HepG2 (cell line): Measurements from ENCODE around the gene ABCA13. TPM values are rescaled to one million over a fixed set of nuclear protein-coding genes. Genes with fewer than 3 reads are reported as not detected.

Experiments
- ATAC-seq: fragments of 200-7000 bp; cut with Tn5 transposase; 3 replicates; pipeline ENCODE4 v1.9.1; 2020; ENCODE audit warnings: mild to moderate bottlenecking, moderate library complexity
- BruUV-seq: library from RNA; stranded (reverse); fragments of 400-500 nt; replicated peaks from 2 replicates; lab custom pipeline; 2021; lab: Mats Ljungman, UMichigan
- CTCF ChIA-PET: fragments of 300-600 bp; formaldehyde crosslinking; extraction: SDS; loops from one replicate; lab custom pipeline; 2021; ENCODE audit warnings: low total read pairs, inconsistent platforms, low intra/inter-chr PET ratio; lab: Yijun Ruan, JAX
- POLR2A ChIA-PET: fragments of 350-600 bp; sonication (Branson Sonifier 250); formaldehyde crosslinking; loops from one replicate; lab custom pipeline; 2020; ENCODE audit warnings: antibody characterized with exemption, inconsistent platforms; lab: Yijun Ruan, JAX
- DNase-seq: peaks from one replicate; pipeline ENCODE4 v3.0.0-alpha.2; 2015; ENCODE audit warnings: low spot score
- FAIRE-seq: peaks from 3 replicates; lab custom pipeline; 2011; peaks lifted over from hg19 to GRCh38; lab: Jason Lieb, UNC
- H2AFZ ChIP-seq: one replicate; pipeline ENCODE4 v1.6.1; 2011; ENCODE audit warnings: low read length, inconsistent platforms
- H3K27ac ChIP-seq: fragments of 300-600 bp; 3 replicates; pipeline ENCODE4 v1.8.0; 2011; ENCODE audit warnings: mixed run types, mild to moderate bottlenecking, mixed read lengths, low read length, inconsistent platforms; ENCODE audit not compliant: insufficient read depth; ENCODE audit errors: extremely low read length
- H3K27me3 ChIP-seq, 2 experiments: fragments of 200-600 bp in 1 of 2; 2 replicates in 1 of 2; 3 replicates in 1 of 2; pipeline versions ENCODE4 v1.6.0 to v1.8.0; 2011; ENCODE audit warnings: low read length in 2 of 2, mild to moderate bottlenecking in 2 of 2, moderate library complexity in 2 of 2, inconsistent platforms in 1 of 2; ENCODE audit not compliant: insufficient read depth in 2 of 2, control insufficient read depth in 1 of 2
- H3K36me3 ChIP-seq, 2 experiments: fragments of 200-600 bp in 1 of 2; replicated peaks in 1 of 2; 2 replicates in 1 of 2; 3 replicates in 1 of 2; pipeline versions ENCODE4 v1.5.1 to v1.8.0; 2011; ENCODE audit warnings: low read length in 2 of 2, inconsistent platforms in 1 of 2; ENCODE audit not compliant: insufficient read depth in 2 of 2, control insufficient read depth in 1 of 2
- H3K4me1 ChIP-seq: 2 replicates; pipeline ENCODE4 v1.5.1; 2012; ENCODE audit warnings: low read length, inconsistent platforms; ENCODE audit not compliant: insufficient read depth
- H3K4me2 ChIP-seq: 2 replicates; pipeline ENCODE4 v1.6.0; 2011; ENCODE audit warnings: low read depth, low read length, inconsistent platforms
- H3K4me3 ChIP-seq, 3 experiments: fragments of 200-600 bp in 1 of 3; sonication (generic), shearing (Covaris generic) in 1 of 3; replicated peaks in 1 of 3; 2 replicates each; pipeline ENCODE4 v1.5.1; 2011 to 2016; ENCODE audit warnings: low read length in 3 of 3, inconsistent platforms in 2 of 3, low read depth in 2 of 3, mild to moderate bottlenecking in 2 of 3, control low read depth in 1 of 3, mixed read lengths in 1 of 3; ENCODE audit not compliant: insufficient read depth in 1 of 3
- H3K79me2 ChIP-seq: one replicate; pipeline ENCODE4 v1.6.1; 2011; ENCODE audit warnings: low read length, inconsistent platforms; ENCODE audit not compliant: insufficient read depth
- H3K9ac ChIP-seq: 2 replicates; pipeline ENCODE4 v1.6.0; 2011; ENCODE audit warnings: mild to moderate bottlenecking, low read depth, low read length, inconsistent platforms; ENCODE audit not compliant: insufficient read depth
- H3K9me3 ChIP-seq: 2 replicates; pipeline ENCODE4 v1.5.1; 2012; ENCODE audit warnings: mild to moderate bottlenecking, low read length
- H4K20me1 ChIP-seq: 2 replicates; pipeline ENCODE4 v1.6.0; 2011; ENCODE audit warnings: inconsistent platforms, mild to moderate bottlenecking, low read length, moderate library complexity; ENCODE audit not compliant: insufficient read depth
- CBX5 ChIP-seq: sonication (generic); formaldehyde crosslinking; IDR thresholded peaks from 2 replicates; pipeline ENCODE4 v1.4.0; 2020; ENCODE audit warnings: missing genetic modification reagents, borderline replicate concordance
- KLF15 ChIP-seq: sonication (generic); formaldehyde crosslinking; IDR thresholded peaks from 2 replicates; pipeline ENCODE4 v1.8.1; 2023; ENCODE audit warnings: borderline replicate concordance, mild to moderate bottlenecking, inconsistent platforms, missing genetic modification reagents, mixed read lengths
- MAFF ChIP-seq: IDR thresholded peaks from 2 replicates; pipeline ENCODE4 v1.6.1; 2011; ENCODE audit warnings: low read depth, low read length, improper control_type of control experiment
- MAFK ChIP-seq, 2 experiments: IDR thresholded peaks in 1 of 2; conservative IDR thresholded peaks in 1 of 2; 2 replicates each; pipeline ENCODE4 v1.6.1; 2011; ENCODE audit warnings: improper control_type of control experiment in 2 of 2, low read length in 2 of 2
- NAIF1 ChIP-seq: sonication (generic); formaldehyde crosslinking; IDR thresholded peaks from 2 replicates; pipeline ENCODE4 v1.5.0; 2020; ENCODE audit warnings: mild to moderate bottlenecking, missing genetic modification reagents, borderline replicate concordance
- NFYC ChIP-seq: IDR thresholded peaks from 2 replicates; pipeline ENCODE4 v1.6.1; 2016; ENCODE audit warnings: missing genetic modification reagents, missing compliant biosample characterization
- PRDM10 ChIP-seq: sonication (generic); formaldehyde crosslinking; IDR thresholded peaks from 2 replicates; pipeline ENCODE4 v1.4.0; 2020; ENCODE audit warnings: low read depth, missing genetic modification reagents
- XRCC5 ChIP-seq: fragments of 200-400 bp; formaldehyde crosslinking; optimal IDR thresholded peaks from 2 replicates; pipeline ENCODE3; 2017; ENCODE audit warnings: mild to moderate bottlenecking, low read length
- ZFX ChIP-seq: sonication (generic); formaldehyde crosslinking; IDR thresholded peaks from 2 replicates; pipeline ENCODE4 v1.4.0; 2020; ENCODE audit warnings: mild to moderate bottlenecking, low read depth, missing genetic modification reagents, moderate library complexity
- ZNF205 ChIP-seq: IDR thresholded peaks from 2 replicates; pipeline ENCODE4 v1.6.1; 2018; ENCODE audit warnings: missing biosample characterization, missing genetic modification reagents
- ZNF264 ChIP-seq: sonication (generic); formaldehyde crosslinking; IDR thresholded peaks from 2 replicates; pipeline ENCODE4 v1.4.0; 2020; ENCODE audit warnings: missing genetic modification reagents
- ZNF282 ChIP-seq: fragments of 450-650 bp; IDR thresholded peaks from 2 replicates; pipeline ENCODE4 v1.6.1; 2018; ENCODE audit not compliant: partially characterized antibody
- ZNF772 ChIP-seq: sonication (generic); formaldehyde crosslinking; IDR thresholded peaks from 2 replicates; pipeline ENCODE4 v1.5.0; 2020; ENCODE audit warnings: mild to moderate bottlenecking, missing genetic modification reagents
- WGBS: methylation state at CpG from one replicate; pipeline ENCODE4 v1.1.6; 2017; ENCODE audit warnings: low lambda C conversion rate; 5-methylcytosine and 5-hydroxymethylcytosine counted together
- in situ Hi-C: cut with HindIII; loops from 2 replicates; pipeline ENCODE4 v1.10.0; 2017; ENCODE audit warnings: low pct_unique_long_range_greater_than_20kb; ENCODE audit not compliant: extremely low pct_ligation_motif_present
- intact Hi-C: fragments of 100-400 bp; cut with micrococcal nuclease; formaldehyde crosslinking; loops from one replicate; pipeline ENCODE4 v1.10.0; 2022; ENCODE audit not compliant: unreplicated experiment
- polyA plus RNA-seq, 8 experiments: library from polyadenylated mRNA; depleted of rRNA in 3 of 8; stranded (reverse) in 7 of 8; unstranded in 1 of 8; fragments of >200 nt; fragmentation: Illumina TruSeq in 4 of 8; extraction: Trizol in 4 of 8; gene quantifications; 2 replicates each; pipeline versions ENCODE4 v1.2.1 to v1.2.3, GENCODE V29; 2011 to 2016; ENCODE audit warnings: low read depth in 4 of 8, missing spikeins in 1 of 8, mixed read lengths in 1 of 8; ENCODE audit not compliant: insufficient read depth in 1 of 8
- total RNA-seq, 5 experiments: library from RNA; depleted of rRNA; stranded (reverse); fragments of >200 nt; fragmentation: Illumina TruSeq; extraction: Trizol; gene quantifications; 2 replicates each; pipeline ENCODE4 v1.2.3, GENCODE V29; 2016; ENCODE audit warnings: low read depth in 1 of 5
- TF ChIP-seq, protein P1 (sequence below): sonication (generic); formaldehyde crosslinking; IDR thresholded peaks from 2 replicates; pipeline ENCODE4 v1.5.1; 2020; ENCODE audit warnings: missing genetic modification reagents, mild to moderate bottlenecking, borderline replicate concordance

The ABCA13 gene
- total and polyA plus RNA-seq, 2 of the 13 experiments (the other 11 are each of a cell fraction or from before 2014, with no cell fraction given): 0.03 TPM; not detected in 1

DNA sequence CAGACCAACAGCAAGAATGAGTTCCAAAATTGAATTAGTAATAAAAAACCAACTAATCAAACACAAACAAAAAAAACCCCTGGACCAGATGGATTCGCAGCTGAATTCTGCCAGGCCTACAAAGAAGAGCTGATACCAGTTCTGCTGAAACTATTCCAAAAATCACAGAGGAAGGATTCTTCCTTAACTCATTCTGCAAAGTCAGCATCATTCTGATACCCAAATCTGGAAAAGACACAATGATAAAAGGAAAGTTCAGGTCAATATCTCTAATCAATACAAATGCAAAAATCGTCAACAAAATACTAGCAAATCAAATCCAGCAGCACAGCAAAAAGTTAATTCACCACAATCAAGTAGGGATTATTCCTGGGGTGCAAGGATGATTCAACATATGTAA is 6.1 kb upstream of the ABCA13 start:
- no peak overlapping the region for H3K4me2 ChIP-seq

DNA sequence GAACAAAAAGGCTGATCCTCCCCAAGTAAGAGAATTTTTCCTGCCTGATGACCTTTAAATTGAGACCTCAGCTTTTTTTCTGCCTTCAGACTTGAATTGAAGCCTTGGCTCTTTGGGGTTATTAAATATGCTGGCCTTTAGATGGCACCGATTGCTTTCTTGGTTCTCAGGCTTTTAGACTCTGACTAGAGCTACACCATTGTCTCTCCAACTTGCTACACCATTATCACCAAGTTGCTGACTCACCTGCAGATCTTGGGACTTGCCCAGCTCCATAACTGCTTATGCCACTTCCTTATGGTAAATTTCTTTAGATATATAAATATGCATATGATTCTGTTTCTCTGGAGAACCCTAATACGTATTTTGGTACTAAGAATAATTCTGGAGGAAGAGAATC is 3.1 kb upstream of the ABCA13 start:
- CTCF ChIA-PET: no interaction called here

More for the DNA sequence above, 6.1 kb upstream of the ABCA13 start:
- Histone ChIP-seq H3K9me3 (0 out of 2 replicates have a peak, but pooled peaks cover 5% of the 10 kb centered on the region), H3K27ac (no peak overlapping the region), H3K4me1 (no peaks in the 10 kb centered on the region), H3K27me3 (no peaks in the 10 kb centered on the region), H3K36me3 (no peaks in the 10 kb centered on the region), H3K4me3 (no peak overlapping the region), H4K20me1 (no peaks in the 10 kb centered on the region), H2AFZ (no peak overlapping the region), H3K79me2 (no peaks in the 10 kb centered on the region), H3K9ac (no peak overlapping the region)
- no TSS peak for BruUV-seq
- TF ChIP-seq MAFF (peak; percentile 75), XRCC5 (no peak), MAFK (conservative IDR thresholded peaks at IDR 0.05 in 1 of 2, IDR thresholded peaks at IDR 0.05 in 1 of 2; ENCODE audit: low read length in 2 of 2) (peak; percentile 77 to 83), ZNF205 (CRISPR knock-in tag) (no peak), ZNF264 (CRISPR knock-in tag) (no peak)
- TF ChIP-seq, protein P1, sequence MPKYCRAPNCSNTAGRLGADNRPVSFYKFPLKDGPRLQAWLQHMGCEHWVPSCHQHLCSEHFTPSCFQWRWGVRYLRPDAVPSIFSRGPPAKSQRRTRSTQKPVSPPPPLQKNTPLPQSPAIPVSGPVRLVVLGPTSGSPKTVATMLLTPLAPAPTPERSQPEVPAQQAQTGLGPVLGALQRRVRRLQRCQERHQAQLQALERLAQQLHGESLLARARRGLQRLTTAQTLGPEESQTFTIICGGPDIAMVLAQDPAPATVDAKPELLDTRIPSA (CRISPR knock-in tag): no peak
- in situ Hi-C loops (no loop called here), intact Hi-C loops (no loop called here)
- ATAC-seq: no peak
- CTCF ChIA-PET: no interaction called here
- FAIRE-seq: no peak
- POLR2A ChIA-PET: no interaction called here
- 4% methylated on average over 2 of the region's 2 CpGs for WGBS
- no peak for DNase-seq

More for the DNA sequence above, 3.1 kb upstream of the ABCA13 start:
- no TSS peak for BruUV-seq
- 0% methylated on average over 2 of the region's 2 CpGs for WGBS
- intact Hi-C loops (no loop called here), in situ Hi-C loops (no loop called here)
- Histone ChIP-seq H4K20me1 (no peaks in the 10 kb centered on the region), H3K9ac (no peak overlapping the region), H3K36me3 (no peaks in the 10 kb centered on the region), H2AFZ (no peak overlapping the region), H3K4me3 (no peak overlapping the region), H3K79me2 (no peaks in the 10 kb centered on the region), H3K9me3 (no peaks in the 10 kb centered on the region), H3K4me1 (no peaks in the 10 kb centered on the region), H3K4me2 (no peak overlapping the region), H3K27me3 (no peaks in the 10 kb centered on the region), H3K27ac (no peak overlapping the region)
- FAIRE-seq (no peak), DNase-seq (no peak), ATAC-seq (no peak)
- no peak for TF ChIP-seq NFYC (CRISPR knock-in tag)
- no peak for TF ChIP-seq ZNF772
- no peak for TF ChIP-seq CBX5 (CRISPR knock-in tag)
- no peak for TF ChIP-seq PRDM10
- TF ChIP-seq NAIF1: no peak
- TF ChIP-seq KLF15: no peak
- TF ChIP-seq XRCC5: no peak
- no peak for TF ChIP-seq ZNF282
- no peak for TF ChIP-seq ZFX (CRISPR knock-in tag)
- POLR2A ChIA-PET: no interaction called here
